Measurements from ENCODE around the gene GALNT2.

GRCh38 chr1:230174471-230175162, 107.6 kb downstream of the GALNT2 start:
- TF ChIP-seq CTCF (IDR thresholded peaks at IDR 0.05) (no peak), POLR2A (IDR thresholded peaks at IDR 0.05) (no peak)

Measured in adrenal gland (tissue), 5 donors.